ENCODE data around the gene ENGASE.

ENGASE gene

GRCh38 chr17:79082311-79083190, 7.9 kb downstream of the ENGASE start:
- H3K27me3 ChIP-seq (ENCODE audit: control insufficient read depth, insufficient read depth, low read length): no peaks in the 10 kb centered on the region
- H3K9ac ChIP-seq (ENCODE audit: low read length): no peak overlapping the region
- H3K36me3 ChIP-seq (ENCODE audit: control insufficient read depth, insufficient read depth, low read length): peaks cover 69% of the 10 kb centered on the region
- H3K9me3 ChIP-seq (ENCODE audit: control insufficient read depth, insufficient read depth, low read depth, low read length): no peaks in the 10 kb centered on the region
- no peaks in the 10 kb centered on the region for H3K4me1 ChIP-seq (ENCODE audit: control insufficient read depth, insufficient read depth, low read length)
- no peak overlapping the region for H3K4me3 ChIP-seq (ENCODE audit: low read depth, low read length)
- H3K27ac ChIP-seq (ENCODE audit: low read depth, low read length): no peak overlapping the region

GRCh38 chr17:79083191-79083971, 8.8 kb downstream of the ENGASE start:
- Histone ChIP-seq H3K9ac (ENCODE audit: low read length) (no peak overlapping the region), H3K36me3 (ENCODE audit: control insufficient read depth, insufficient read depth, low read length) (peaks cover 68% of the 10 kb centered on the region), H3K27me3 (ENCODE audit: control insufficient read depth, insufficient read depth, low read length) (no peaks in the 10 kb centered on the region), H3K4me1 (ENCODE audit: control insufficient read depth, insufficient read depth, low read length) (no peaks in the 10 kb centered on the region), H3K4me3 (ENCODE audit: low read depth, low read length) (no peak overlapping the region), H3K9me3 (ENCODE audit: control insufficient read depth, insufficient read depth, low read depth, low read length) (no peaks in the 10 kb centered on the region), H3K27ac (ENCODE audit: low read depth, low read length) (no peak overlapping the region)

GRCh38 chr17:79084291-79085153, 9.9 kb downstream of the ENGASE start:
- Histone ChIP-seq H3K4me1 (ENCODE audit: control insufficient read depth, insufficient read depth, low read length) (no peaks in the 10 kb centered on the region), H3K4me3 (ENCODE audit: low read depth, low read length) (no peak overlapping the region), H3K9ac (ENCODE audit: low read length) (no peak overlapping the region), H3K36me3 (ENCODE audit: control insufficient read depth, insufficient read depth, low read length) (peaks cover 60% of the 10 kb centered on the region), H3K27ac (ENCODE audit: low read depth, low read length) (no peak overlapping the region), H3K27me3 (ENCODE audit: control insufficient read depth, insufficient read depth, low read length) (no peaks in the 10 kb centered on the region), H3K9me3 (ENCODE audit: control insufficient read depth, insufficient read depth, low read depth, low read length) (no peaks in the 10 kb centered on the region)

GRCh38 chr17:79085154-79085920, 10.7 kb downstream of the ENGASE start:
- Histone ChIP-seq H3K4me3 (ENCODE audit: low read depth, low read length) (no peak overlapping the region), H3K4me1 (ENCODE audit: control insufficient read depth, insufficient read depth, low read length) (no peaks in the 10 kb centered on the region), H3K27ac (ENCODE audit: low read depth, low read length) (no peak overlapping the region), H3K9me3 (ENCODE audit: control insufficient read depth, insufficient read depth, low read depth, low read length) (no peaks in the 10 kb centered on the region), H3K36me3 (ENCODE audit: control insufficient read depth, insufficient read depth, low read length) (peaks cover 52% of the 10 kb centered on the region), H3K9ac (ENCODE audit: low read length) (no peak overlapping the region), H3K27me3 (ENCODE audit: control insufficient read depth, insufficient read depth, low read length) (no peaks in the 10 kb centered on the region)

- Histone ChIP-seq H3K27ac (ENCODE audit: low read depth, low read length) (no peak overlapping the region), H3K27me3 (ENCODE audit: control insufficient read depth, insufficient read depth, low read length) (no peaks in the 10 kb centered on the region)
Measured at GRCh38 chr17:79085921-79086551, 11.4 kb downstream of the ENGASE start.

GRCh38 chr17:79086609-79087427, 12.2 kb downstream of the ENGASE start:
- Histone ChIP-seq H3K36me3 (ENCODE audit: control insufficient read depth, insufficient read depth, low read length) (peaks cover 45% of the 10 kb centered on the region), H3K4me1 (ENCODE audit: control insufficient read depth, insufficient read depth, low read length) (no peaks in the 10 kb centered on the region), H3K9ac (ENCODE audit: low read length) (no peak overlapping the region), H3K9me3 (ENCODE audit: control insufficient read depth, insufficient read depth, low read depth, low read length) (no peaks in the 10 kb centered on the region), H3K27me3 (ENCODE audit: control insufficient read depth, insufficient read depth, low read length) (no peaks in the 10 kb centered on the region), H3K27ac (ENCODE audit: low read depth, low read length) (no peak overlapping the region), H3K4me3 (ENCODE audit: low read depth, low read length) (no peak overlapping the region)

More at GRCh38 chr17:79085921-79086551, 11.4 kb downstream of the ENGASE start:
- Histone ChIP-seq H3K4me3 (ENCODE audit: low read depth, low read length) (no peak overlapping the region), H3K9me3 (ENCODE audit: control insufficient read depth, insufficient read depth, low read depth, low read length) (no peaks in the 10 kb centered on the region), H3K36me3 (ENCODE audit: control insufficient read depth, insufficient read depth, low read length) (peaks cover 46% of the 10 kb centered on the region), H3K4me1 (ENCODE audit: control insufficient read depth, insufficient read depth, low read length) (no peaks in the 10 kb centered on the region), H3K9ac (ENCODE audit: low read length) (no peak overlapping the region)

GRCh38 chr17:79087428-79088143, 13.0 kb downstream of the ENGASE start:
- no peak overlapping the region for H3K4me3 ChIP-seq (ENCODE audit: low read depth, low read length)
- H3K9me3 ChIP-seq (ENCODE audit: control insufficient read depth, insufficient read depth, low read depth, low read length): no peaks in the 10 kb centered on the region
- peaks cover 38% of the 10 kb centered on the region for H3K36me3 ChIP-seq (ENCODE audit: control insufficient read depth, insufficient read depth, low read length)
- no peak overlapping the region for H3K9ac ChIP-seq (ENCODE audit: low read length)
- H3K27ac ChIP-seq (ENCODE audit: low read depth, low read length): no peak overlapping the region
- no peaks in the 10 kb centered on the region for H3K27me3 ChIP-seq (ENCODE audit: control insufficient read depth, insufficient read depth, low read length)
- H3K4me1 ChIP-seq (ENCODE audit: control insufficient read depth, insufficient read depth, low read length): no peaks in the 10 kb centered on the region

GRCh38 chr17:79088247-79088996, 13.8 kb downstream of the ENGASE start:
- Histone ChIP-seq H3K4me1 (ENCODE audit: control insufficient read depth, insufficient read depth, low read length) (no peaks in the 10 kb centered on the region), H3K27ac (ENCODE audit: low read depth, low read length) (no peak overlapping the region), H3K36me3 (ENCODE audit: control insufficient read depth, insufficient read depth, low read length) (peaks cover 31% of the 10 kb centered on the region), H3K4me3 (ENCODE audit: low read depth, low read length) (no peak overlapping the region), H3K27me3 (ENCODE audit: control insufficient read depth, insufficient read depth, low read length) (no peaks in the 10 kb centered on the region), H3K9me3 (ENCODE audit: control insufficient read depth, insufficient read depth, low read depth, low read length) (no peaks in the 10 kb centered on the region), H3K9ac (ENCODE audit: low read length) (no peak overlapping the region)

GRCh38 chr17:79088997-79089328, 14.3 kb downstream of the ENGASE start:
- Histone ChIP-seq H3K27me3 (ENCODE audit: control insufficient read depth, insufficient read depth, low read length) (no peaks in the 10 kb centered on the region), H3K27ac (ENCODE audit: low read depth, low read length) (no peak overlapping the region), H3K4me1 (ENCODE audit: control insufficient read depth, insufficient read depth, low read length) (no peaks in the 10 kb centered on the region), H3K4me3 (ENCODE audit: low read depth, low read length) (no peak overlapping the region), H3K9me3 (ENCODE audit: control insufficient read depth, insufficient read depth, low read depth, low read length) (no peaks in the 10 kb centered on the region), H3K36me3 (ENCODE audit: control insufficient read depth, insufficient read depth, low read length) (peaks cover 25% of the 10 kb centered on the region), H3K9ac (ENCODE audit: low read length) (no peak overlapping the region)
